GM18870 (cell line): ENCODE measurements around the gene UBE2R2.
"Not testable (repeated sequence)": the region's sequence is repeated elsewhere in the genome, so short reads cannot be mapped to it uniquely, and the experiment has no call there.

ENCODE experiments used
- ATAC-seq: cut with Tn5 transposase; IDR thresholded peaks from one replicate; pipeline ENCODE4 v1.9.1; 2021; ENCODE audit warnings: moderate library complexity; ENCODE audit not compliant: unreplicated experiment

Gene UBE2R2

DNA sequence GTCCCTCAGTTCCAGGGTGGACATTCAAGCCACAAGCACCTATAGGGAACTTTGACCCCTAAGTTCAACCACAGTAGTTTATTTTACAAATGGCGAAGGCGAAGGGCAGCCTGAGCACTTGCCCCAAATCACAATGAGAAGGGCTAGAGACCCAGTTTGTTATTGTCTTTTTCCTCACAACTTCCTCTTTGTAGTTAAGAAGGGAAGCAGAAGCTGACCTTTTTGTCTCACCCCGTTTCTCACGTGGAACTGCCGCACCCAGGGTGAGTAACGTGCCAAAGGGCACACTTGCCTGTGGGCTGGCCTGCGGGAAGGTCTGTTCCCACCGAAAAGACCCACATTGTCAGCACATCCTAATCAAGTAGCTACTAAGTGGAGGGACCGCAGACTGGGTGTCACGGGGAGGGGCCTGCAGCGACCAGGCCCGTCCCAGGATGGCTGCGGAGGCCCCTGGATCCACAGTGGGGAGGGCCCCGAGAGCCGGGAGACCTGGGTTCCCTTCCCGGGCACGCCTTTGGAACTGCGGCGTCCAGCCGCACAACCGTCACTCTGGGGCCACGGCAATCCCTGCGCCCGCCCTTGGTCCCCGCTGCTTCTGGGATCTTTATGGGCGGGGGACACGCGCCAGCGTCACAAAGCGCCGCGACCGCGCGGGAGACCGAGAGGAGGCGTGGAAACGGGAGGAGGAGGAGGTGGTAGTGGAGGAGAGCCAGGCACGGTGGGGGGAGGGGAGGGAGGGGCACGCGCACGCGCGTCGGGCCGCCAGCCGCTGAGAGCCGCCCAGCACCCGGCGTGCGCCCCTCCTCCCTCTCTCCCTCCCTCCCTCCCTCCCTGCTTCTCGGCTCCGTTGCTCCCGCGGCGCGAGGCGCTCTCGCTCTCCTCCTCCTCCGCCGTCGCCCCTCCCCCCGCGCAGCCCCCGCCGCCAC, at the start of gene UBE2R2:
UBE2R2 (plus strand) TSS at position 834 of the 926 bp plus-strand sequence. CDS start 598 bp downstream, outside the sequence.
- ATAC-seq, result peak; percentile 37

DNA sequence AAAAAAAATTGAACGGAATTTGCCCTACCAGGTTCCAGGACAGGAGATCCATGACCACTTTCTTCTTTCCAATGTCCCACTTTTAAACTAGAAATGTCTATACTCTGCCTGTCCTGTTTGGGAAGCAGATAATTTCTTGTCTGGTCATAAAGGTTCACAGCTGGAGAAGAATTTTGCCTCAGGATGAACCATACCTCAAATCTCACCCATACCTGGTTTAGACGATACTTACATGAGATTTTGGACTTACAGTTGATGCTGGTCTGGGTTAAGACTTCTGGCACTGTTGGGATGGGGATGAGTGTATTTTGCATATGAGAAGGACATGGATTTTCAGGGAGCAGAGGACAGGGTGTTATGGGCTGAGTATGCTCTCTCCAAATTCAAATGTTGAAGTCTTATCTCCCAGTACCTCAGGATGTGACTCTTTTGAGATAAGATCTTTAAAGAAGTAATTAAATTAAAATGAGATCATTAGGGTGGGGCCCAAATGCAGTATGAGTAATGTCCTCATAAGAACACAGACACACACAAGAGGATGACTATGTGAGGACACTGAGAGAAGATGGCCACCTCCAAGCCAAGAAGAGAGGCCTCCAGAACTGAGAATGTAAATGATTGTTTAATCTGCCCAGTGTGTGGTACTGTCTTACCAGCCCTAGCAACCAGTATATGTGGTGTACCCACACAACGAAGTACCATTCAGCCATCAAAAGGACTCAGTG, 46.6 kb upstream of the UBE2R2 start:
- ATAC-seq, result not testable (repeated sequence)

DNA sequence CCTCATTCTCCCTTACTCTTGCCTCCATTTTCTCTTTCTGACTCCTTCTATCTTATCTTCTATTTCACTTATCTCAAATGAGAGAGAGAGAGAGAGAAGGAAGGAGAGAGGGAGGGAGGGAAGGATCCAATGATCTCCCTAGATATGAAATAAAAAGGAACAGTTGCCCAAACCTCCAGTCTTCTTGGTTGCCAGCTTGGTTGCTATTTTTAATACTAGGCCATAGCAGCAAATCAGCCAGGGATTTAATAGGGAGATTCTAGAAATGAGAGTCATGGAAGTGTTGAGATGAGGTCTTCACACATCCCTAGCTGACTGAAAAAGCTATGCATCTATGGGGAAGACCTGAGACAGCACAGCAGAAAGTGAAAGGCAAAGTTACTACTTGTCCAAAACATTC, 43.8 kb upstream of the UBE2R2 start:
- ATAC-seq, result not testable (repeated sequence)

DNA sequence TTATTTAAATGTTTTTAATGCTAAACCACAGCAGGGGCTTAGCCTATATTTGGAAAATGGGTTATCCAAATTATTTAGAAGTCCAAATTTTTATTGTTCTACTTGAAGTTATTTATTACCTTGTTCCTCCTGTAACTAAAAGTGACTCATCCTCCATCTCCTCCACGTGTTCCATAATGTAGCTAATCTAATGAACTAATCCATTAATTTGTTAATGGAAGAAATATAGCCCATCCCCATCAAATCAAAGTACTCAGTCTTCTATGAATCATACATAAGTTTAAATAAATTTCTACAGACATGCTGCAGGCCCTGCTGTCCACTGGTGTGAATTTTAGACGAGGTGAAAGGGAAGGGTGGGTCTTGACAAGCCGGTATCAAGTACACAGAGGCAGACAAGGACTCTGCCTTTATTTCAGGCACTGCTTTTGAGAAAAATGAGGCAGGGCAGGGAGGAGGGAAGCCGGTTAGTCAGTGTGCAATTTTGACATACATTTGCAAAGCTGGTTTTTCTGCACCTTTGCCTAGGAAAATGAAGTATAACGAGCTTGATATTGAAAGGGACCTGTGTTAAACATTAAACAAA, 42.8 kb upstream of the UBE2R2 start:
- ATAC-seq, result not testable (repeated sequence)

GRCh38 chr9:33776578-33776977, 40.4 kb upstream of the UBE2R2 start:
- ATAC-seq, result no peak

DNA sequence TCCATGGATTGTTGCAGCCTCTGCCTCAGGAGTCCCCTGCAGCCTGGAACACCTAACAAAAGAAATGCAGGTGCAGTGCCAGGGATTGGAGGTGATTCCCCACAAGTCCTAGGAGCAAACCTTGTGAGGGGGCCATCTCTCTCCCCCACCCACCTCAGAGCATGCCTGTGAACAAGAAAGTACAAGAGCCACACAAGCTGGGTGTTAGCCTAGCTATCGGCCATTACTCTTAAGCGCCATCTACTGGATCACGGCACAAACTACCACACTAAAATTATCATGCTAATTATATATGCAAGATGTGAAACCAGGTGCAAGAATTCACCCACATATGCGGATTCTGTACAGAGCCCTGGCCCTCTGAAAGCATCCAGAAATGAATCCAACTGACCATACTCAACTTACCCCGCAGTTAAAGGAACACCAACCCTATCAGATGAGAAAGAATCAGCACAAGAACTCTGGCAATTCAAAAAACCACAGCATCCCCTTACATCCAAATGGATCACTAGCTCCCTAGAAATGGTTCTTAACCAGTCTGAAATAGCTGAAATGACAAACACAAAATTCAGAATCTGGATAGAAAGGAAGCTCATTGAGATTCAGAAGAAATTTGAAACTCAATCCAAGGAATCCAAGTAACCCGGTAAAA, 38.1 kb upstream of the UBE2R2 start:
- peak; percentile 73 for ATAC-seq

DNA sequence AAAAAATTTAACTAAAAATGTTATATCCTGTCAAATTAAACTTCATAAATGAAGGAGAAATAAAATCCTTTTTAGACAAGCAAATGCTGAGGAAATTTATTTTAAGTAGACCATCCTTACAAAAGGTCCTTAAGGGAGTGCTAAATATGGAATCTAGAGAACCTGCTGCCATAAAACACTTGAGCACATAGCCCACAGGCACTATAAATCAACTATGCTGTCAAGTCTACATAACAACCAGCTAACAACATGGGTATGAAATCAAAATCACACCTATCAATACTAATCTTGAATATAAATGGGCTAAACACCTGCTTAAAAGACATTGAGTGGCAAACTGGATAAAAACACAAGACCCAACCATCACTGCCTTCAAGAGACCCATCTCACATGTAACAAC, 36.7 kb upstream of the UBE2R2 start:
- no peak for ATAC-seq

DNA sequence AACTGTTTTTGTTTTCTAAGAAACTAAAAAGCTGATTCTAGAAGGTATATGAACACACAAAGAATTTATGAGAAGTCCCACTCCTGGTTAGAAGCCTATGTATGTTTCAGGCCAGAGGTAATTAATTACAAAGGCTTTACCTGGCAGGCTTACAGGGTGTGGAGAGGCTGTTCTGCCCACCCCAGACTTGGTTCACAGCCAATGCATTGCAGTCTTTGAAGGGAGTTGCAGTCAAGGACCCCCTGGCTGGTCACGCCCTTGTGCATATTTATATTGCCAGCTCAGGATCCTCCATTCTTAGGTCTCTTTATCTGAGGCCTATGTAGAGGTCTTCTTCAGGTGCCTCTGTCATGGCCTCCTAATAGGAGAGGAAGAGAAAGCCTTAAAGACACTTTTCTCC, 35.2 kb upstream of the UBE2R2 start:
- ATAC-seq, result no peak

GRCh38 chr9:33782395-33783152, 34.4 kb upstream of the UBE2R2 start:
- ATAC-seq, result no peak

DNA sequence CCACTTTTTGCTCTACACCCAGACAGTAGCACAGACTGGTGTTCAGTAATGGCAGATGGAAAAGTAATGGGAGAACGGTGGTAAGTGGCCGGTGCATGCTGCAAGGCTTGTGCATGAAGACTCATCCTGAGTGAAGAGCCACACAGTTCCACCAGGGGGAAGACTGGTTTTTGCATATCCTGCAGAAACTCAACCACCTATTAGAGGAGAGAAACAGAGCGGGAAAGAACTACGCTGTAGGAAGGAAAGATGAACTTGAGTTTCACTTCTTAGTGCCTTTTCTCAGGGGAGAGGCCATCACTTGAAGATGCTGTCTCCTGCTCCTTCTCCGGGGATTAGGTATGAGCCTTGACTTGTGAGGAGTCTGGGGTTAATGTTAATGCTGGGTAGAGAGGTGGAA, 31.0 kb upstream of the UBE2R2 start:
- ATAC-seq, result no peak

GRCh38 chr9:33786681-33787080, 30.3 kb upstream of the UBE2R2 start:
- ATAC-seq, result no peak

- no peak for ATAC-seq
Measured at GRCh38 chr9:33787839-33788238, 29.1 kb upstream of the UBE2R2 start.

- not testable (repeated sequence) for ATAC-seq
Measured at GRCh38 chr9:33789429-33789828, 27.5 kb upstream of the UBE2R2 start.

- ATAC-seq, result no peak
Measured at GRCh38 chr9:33791117-33791516, 25.8 kb upstream of the UBE2R2 start.

DNA sequence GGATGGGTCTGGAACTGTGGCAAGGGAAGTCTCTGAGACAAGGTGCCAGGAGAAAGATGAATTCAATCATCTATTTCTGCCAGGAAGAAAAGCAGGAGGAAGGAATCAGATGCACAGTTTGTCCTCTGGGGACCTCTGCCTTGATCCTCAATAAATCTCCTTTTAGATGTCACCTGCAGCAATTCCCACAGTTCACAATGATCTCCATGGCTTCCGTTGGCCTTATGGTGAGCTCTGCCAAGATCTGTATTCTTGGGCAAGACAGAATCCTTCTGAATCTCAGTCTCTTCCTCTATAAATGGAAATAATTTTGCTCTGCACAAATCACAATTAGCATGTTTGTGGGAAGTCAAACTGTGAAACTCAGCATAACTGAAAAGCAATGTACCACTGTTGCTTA, 23.5 kb upstream of the UBE2R2 start:
- ATAC-seq, result not testable (repeated sequence)

GRCh38 chr9:33794560-33794959, 22.4 kb upstream of the UBE2R2 start:
- no peak for ATAC-seq

DNA sequence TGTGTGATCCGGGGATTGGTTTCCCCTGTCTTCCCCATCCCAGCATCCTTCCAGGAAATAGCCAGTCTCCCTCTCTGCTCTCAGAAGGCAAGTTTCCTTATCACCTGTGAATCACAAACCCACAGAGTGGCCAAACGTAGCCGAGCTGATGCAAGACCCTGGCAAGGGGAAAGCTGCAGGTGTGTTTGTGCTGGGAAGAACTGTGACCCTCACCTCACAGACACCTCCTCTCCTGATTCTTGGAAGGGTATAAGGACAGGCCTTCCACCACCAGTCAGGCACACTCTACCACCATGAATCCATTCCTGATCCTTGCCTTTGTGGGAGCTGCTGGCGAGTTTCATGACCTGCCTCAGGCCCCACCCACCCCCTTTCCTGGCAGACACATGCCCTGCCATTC, 21.7 kb upstream of the UBE2R2 start, which contains the start of gene PRSS3:
PRSS3 (plus strand) TSS at position 281 of the 400 bp plus-strand sequence; CDS start at position 294, 13 bp downstream.
- no peak for ATAC-seq

DNA sequence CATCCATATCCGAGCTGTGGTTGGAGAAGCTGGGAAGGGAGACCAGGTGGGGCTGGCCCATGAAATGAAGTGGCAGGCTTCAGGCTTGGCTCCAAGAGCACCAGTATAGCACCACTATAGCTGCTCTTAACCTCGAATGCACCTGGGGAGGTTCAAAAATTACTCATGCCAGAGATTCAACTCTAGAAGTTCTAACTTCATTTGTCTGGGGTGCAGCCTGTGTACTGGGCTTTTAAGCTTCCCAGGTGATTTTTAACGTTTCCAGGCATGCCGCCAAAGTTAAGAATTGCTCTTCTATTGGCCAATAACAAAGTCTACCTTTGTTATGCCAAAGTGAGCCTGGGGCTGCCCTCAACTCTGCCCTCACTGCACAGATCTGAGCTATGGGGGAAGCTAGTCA, 21.1 kb upstream of the UBE2R2 start:
- ATAC-seq, result no peak

DNA sequence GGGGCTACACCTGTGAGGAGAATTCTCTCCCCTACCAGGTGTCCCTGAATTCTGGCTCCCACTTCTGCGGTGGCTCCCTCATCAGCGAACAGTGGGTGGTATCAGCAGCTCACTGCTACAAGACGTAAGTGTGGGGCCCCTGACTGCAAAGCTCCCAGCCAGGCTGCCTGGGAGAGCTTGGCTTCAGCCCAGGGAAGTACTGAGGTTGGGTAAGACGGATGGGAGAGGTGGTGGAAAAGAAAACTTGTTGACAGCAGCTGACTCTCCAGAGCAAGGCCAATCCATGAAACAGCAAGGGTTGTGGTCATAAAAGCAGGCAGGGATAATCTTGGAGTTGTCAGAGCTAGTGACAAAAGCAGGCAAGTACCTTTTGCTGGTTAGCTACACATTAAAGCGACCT, 20.3 kb upstream of the UBE2R2 start:
- ATAC-seq, result not testable (repeated sequence)

- ATAC-seq, result no peak
Measured at GRCh38 chr9:33797837-33798236, 19.1 kb upstream of the UBE2R2 start.
